ENCODE data around the gene DTNA.
"Not testable (repeated sequence)": the region's sequence is repeated elsewhere in the genome, so short reads cannot be mapped to it uniquely, and the experiment has no call there.

The DTNA gene

GRCh38 chr18:34911081-34911480 is 201.0 kb downstream of the DTNA start:
- DNase-seq = no peak

DNA sequence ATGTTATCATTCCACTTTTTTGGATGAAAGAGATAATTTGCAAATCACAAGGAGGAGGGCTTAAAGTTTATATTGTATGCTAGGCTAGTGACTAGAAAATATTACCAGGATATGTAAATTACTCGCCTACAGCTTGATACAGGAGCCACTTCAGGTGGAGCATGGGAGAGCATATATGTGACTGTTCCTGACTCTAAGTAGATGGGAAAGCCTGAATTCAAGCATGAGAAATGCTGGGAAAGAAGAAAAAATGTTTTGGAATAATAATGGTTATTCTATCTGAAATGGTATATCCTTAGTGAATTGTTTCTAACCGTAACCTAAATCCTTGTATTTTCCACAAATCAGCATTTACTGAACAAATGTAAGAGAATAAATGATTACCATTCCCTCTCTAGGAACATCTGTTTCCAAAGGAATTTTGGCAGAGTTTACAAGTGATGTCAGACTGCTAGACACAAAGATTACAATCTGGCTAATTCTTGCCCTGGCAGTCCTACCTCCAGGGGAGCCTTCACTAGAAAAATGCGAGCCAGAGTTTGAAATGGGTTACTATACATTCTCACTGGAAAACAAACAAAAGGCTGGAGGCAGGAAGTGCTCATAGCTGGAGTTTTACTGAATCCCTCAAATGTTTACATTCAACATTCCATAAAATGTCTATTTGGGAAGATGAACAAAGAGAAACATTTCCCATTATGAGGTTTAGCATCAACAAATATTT is 201.7 kb downstream of the DTNA start:
- DNase-seq = no peak

- DNase-seq = no peak
Observed at GRCh38 chr18:34913837-34914661, 204.0 kb downstream of the DTNA start.

- no peak for DNase-seq
Observed at GRCh38 chr18:34915046-34915445, 204.9 kb downstream of the DTNA start.

GRCh38 chr18:34916539-34916938 is 206.4 kb downstream of the DTNA start:
- not testable (repeated sequence) for DNase-seq

DNA sequence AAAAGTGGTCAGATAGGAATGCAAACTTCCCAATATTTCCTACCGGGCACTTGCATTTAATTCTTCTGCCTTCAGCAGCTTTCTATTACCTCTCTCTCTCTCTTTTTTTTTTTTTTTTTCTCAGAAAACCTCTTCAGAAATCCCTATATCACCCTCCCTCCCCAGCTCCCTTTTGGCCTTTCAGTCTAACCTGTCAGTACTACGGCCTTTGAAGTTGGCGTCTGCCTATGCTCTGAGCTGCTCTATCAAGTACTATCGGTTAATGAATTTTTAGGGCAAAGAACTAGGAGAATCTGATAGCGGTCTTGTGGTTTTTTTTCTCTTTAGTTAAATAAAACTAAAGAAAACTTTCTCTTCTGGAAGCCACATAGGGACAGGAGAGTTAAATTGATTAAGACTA is 208.8 kb downstream of the DTNA start:
- DNase-seq = no peak

DNA sequence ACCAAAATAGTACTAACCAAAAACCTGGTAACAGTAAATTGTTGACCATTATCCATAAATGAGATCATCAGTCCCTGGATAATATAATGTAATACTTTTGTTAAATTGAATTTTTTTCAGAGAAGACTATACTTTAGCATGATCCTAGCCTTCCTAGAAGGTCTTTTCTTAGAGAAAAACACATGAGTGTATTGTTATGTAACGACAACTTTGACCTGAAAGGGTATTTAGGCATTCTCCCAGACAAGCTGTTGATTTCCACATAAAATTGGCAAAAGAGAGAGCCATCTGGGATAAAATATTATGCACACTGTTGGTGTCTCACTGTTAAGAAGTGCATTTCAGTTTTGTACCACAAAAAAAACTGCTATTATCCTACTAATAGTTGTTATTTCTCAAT is 211.1 kb downstream of the DTNA start:
- DNase-seq = no peak

GRCh38 chr18:34921811-34922385 is 211.8 kb downstream of the DTNA start:
- no peak for DNase-seq

GRCh38 chr18:34922594-34922993 is 212.5 kb downstream of the DTNA start:
- DNase-seq = not testable (repeated sequence)

GRCh38 chr18:34923911-34924310 is 213.8 kb downstream of the DTNA start:
- DNase-seq = no peak

- no peak for DNase-seq
Observed at GRCh38 chr18:34926683-34927082, 216.6 kb downstream of the DTNA start.

GRCh38 chr18:34928088-34928753 is 218.1 kb downstream of the DTNA start:
- DNase-seq = no peak

DNA sequence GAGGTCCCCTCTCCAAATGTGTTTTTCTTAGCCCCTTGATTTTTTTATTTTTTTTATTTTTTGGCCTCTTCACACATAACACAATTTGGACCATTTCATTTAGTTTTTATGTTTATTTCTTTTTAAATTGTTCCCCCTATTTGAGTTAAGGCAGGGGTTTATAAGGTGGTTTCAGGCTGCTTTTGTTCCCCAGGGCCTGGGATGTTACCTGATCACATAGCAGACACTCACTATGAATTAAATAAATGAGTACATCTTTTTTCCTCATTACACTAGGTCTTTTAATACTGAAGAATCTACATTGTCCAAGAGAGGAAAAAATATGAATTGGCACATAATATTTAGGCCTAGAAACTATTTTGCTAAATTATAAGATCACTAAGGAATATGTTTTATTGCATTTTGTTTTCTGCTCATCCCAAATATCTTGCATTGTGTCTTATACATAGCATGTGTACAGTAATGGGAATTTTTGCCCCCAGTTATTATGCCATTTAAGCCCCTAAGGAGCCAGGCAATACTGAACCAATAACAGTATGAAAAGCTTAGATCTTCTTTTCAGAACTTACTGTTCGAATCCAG is 218.7 kb downstream of the DTNA start:
- no peak for DNase-seq

- no peak for DNase-seq
Observed at GRCh38 chr18:34929336-34929780, 219.3 kb downstream of the DTNA start.

GRCh38 chr18:34932363-34932762 is 222.3 kb downstream of the DTNA start:
- DNase-seq = no peak

DNA sequence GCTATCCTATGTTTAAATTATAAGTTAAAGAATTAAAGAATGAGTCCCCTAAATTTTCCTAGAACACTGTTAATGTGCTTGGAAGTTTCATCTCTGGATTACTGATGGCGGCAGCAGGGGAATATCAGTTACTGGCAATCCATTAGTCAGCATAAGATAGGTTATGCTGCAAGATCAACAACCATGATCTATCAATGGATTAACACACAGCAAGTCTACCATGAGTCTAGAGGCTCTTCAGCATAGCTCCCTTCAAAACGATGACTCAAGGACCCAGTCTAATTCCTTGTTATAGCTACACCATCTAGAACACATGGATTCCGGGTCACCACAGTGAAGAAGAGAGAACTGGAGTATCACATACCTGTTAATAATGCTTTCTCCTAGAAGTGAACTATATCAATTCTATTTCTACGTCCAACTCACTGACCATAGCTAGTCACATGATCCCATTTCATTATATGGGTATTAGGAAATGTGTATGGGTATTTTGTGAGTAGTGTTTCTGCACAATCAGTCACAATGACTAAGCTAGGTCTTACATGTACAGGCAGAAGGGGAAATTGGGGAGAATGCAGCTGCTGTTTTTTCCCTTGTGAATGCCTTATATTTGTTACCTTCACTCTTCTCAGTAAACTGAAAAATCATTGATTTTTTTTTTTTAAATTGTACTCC is 222.8 kb downstream of the DTNA start:
- no peak for DNase-seq

GRCh38 chr18:34933909-34934661 is 224.0 kb downstream of the DTNA start:
- no peak for DNase-seq

DNA sequence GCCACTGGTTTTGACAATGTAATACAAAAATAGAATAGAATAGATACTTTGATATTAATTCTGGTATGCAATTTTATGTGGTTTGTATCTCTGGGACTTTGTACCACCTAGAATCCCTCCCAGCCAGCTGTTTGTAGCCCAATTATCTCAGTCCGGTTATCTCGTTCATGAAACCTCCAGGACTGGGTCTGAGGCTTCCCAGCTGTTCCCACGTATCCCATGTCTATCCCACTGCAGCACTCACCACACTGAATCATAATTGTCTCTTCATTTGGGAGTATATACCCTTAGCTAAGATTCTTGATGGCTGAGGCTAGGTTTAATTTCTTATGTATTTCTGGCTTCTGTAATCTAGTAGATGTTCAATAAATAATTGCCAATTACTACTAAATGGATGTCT is 226.7 kb downstream of the DTNA start:
- DNase-seq = no peak

- DNase-seq = no peak
Observed at GRCh38 chr18:34938090-34938489, 228.0 kb downstream of the DTNA start.
